Mucosa of descending colon (tissue), 3 donors: ENCODE results near the gene ORAI3. TPM values are rescaled to one million over a fixed set of nuclear protein-coding genes. Genes with fewer than 3 reads are reported as not detected.
A peak's percentile ranks its signal among the peaks of the same experiment; 100 is the strongest.

Experiments used
- ATAC-seq: fragments of 200-7000 bp; cut with Tn5 transposase; one replicate; pipeline ENCODE4 v1.9.1; 2020; ENCODE audit warnings: mild to moderate bottlenecking, moderate library complexity
- DNase-seq, 3 donors: peaks; one replicate each; pipeline ENCODE4 v3.0.0-alpha.2; 2020
- H3K36me3 ChIP-seq: fragments of 200-600 bp; one replicate; pipeline ENCODE4 v1.8.0; 2021; ENCODE audit warnings: low read depth, mild to moderate bottlenecking
- H3K4me1 ChIP-seq: fragments of 200-600 bp; one replicate; pipeline ENCODE4 v1.8.0; 2021; ENCODE audit warnings: low read depth, mild to moderate bottlenecking
- H3K4me3 ChIP-seq: fragments of 200-600 bp; one replicate; pipeline ENCODE4 v1.8.0; 2021; ENCODE audit warnings: mild to moderate bottlenecking
- H3K9me3 ChIP-seq: fragments of 200-600 bp; one replicate; pipeline ENCODE4 v1.8.0; 2021; ENCODE audit warnings: mild to moderate bottlenecking
- intact Hi-C, 2 donors: fragments of 100-400 bp; cut with DNase I in 1 of 2; cut with micrococcal nuclease in 1 of 2; formaldehyde crosslinking; loops; one replicate each; pipeline versions ENCODE4 v1.11.0 to v1.11.1; 2022; cut with DNase I, micrococcal nuclease
- total RNA-seq, 3 donors: library from RNA; stranded (reverse); fragmentation: NEBNext Ultra II Directional in 2 of 3; extraction: Animal tissue kit (Norgen Biotek cat#: 25700) in 2 of 3; gene quantifications; one replicate each; pipeline versions ENCODE4 v1.2.1 to v1.2.4, GENCODE V29; 2021 to 2023
- TF ChIP-seq, protein P1 (sequence below): fragments of 200-600 bp; IDR thresholded peaks from one replicate; pipeline ENCODE4 v1.8.0; 2022; ENCODE audit warnings: antibody characterized with exemption, mild to moderate bottlenecking
- donor health status: DM: no; HTN: no; CAD: no; lungs with moderate emphysema.
- donor health status: DM: no; HTN: no; CAD: no.
- donor health status: DM: no; HTN: yes; CAD: no.

The ORAI3 gene
- total RNA-seq, 3 donors from 2014 or later: 14.6 to 24.6 (median 15.4) TPM

DNA sequence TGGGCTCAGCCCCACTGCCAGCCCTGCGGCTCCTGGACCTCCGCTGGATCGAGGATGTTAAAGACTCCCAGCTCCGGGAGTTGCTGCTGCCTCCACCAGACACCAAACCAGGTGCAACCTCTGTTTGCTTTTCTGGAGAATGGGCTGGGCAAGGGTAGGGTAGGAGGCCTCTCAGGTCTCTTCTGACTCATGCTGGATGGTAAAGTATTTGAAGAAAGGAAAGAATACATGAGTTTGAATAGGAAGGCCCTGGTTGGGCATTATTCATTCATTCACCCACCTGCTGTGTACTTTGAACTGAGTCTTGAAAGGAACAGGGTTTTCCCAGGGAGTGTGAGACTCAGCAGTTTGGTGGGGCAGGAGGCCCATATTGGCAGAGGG, 6.5 kb upstream of the ORAI3 start:
- intact Hi-C loops: loop anchor here in 1 of 2 donors (5.0 kb wide), 1 partner anchor 75 kb away; no protein-coding TSS in a partner anchor
- TF ChIP-seq, protein P1, sequence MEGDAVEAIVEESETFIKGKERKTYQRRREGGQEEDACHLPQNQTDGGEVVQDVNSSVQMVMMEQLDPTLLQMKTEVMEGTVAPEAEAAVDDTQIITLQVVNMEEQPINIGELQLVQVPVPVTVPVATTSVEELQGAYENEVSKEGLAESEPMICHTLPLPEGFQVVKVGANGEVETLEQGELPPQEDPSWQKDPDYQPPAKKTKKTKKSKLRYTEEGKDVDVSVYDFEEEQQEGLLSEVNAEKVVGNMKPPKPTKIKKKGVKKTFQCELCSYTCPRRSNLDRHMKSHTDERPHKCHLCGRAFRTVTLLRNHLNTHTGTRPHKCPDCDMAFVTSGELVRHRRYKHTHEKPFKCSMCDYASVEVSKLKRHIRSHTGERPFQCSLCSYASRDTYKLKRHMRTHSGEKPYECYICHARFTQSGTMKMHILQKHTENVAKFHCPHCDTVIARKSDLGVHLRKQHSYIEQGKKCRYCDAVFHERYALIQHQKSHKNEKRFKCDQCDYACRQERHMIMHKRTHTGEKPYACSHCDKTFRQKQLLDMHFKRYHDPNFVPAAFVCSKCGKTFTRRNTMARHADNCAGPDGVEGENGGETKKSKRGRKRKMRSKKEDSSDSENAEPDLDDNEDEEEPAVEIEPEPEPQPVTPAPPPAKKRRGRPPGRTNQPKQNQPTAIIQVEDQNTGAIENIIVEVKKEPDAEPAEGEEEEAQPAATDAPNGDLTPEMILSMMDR: no peak
- Histone ChIP-seq H3K36me3 (no peaks in the 10 kb centered on the region), H3K4me1 (peaks cover 15% of the 10 kb centered on the region), H3K9me3 (no peaks in the 10 kb centered on the region), H3K4me3 (no peak overlapping the region)
- DNase-seq (no peak), ATAC-seq (peak; percentile 68)

DNA sequence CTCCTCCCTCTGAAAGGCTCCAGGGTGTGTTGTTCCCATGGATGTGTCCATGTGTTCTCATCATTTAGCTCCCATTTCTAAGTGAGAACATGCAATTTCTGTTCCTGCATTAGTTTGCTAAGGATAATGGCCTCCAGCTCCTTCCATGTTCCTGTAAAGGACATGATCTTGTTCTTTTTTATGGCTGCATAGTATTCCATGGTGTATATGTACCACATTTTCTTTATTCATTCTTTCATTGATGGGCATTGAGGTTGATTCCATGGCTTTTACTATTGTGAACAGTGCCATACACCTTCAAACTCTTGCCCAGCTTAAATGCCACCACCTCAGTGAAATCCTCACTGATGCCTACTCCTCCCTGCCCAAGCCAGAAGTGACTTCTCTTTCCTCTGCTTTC, 4.5 kb upstream of the ORAI3 start:
- DNase-seq: no peak
- no peak for ATAC-seq
- H3K36me3 ChIP-seq: no peaks in the 10 kb centered on the region

DNA sequence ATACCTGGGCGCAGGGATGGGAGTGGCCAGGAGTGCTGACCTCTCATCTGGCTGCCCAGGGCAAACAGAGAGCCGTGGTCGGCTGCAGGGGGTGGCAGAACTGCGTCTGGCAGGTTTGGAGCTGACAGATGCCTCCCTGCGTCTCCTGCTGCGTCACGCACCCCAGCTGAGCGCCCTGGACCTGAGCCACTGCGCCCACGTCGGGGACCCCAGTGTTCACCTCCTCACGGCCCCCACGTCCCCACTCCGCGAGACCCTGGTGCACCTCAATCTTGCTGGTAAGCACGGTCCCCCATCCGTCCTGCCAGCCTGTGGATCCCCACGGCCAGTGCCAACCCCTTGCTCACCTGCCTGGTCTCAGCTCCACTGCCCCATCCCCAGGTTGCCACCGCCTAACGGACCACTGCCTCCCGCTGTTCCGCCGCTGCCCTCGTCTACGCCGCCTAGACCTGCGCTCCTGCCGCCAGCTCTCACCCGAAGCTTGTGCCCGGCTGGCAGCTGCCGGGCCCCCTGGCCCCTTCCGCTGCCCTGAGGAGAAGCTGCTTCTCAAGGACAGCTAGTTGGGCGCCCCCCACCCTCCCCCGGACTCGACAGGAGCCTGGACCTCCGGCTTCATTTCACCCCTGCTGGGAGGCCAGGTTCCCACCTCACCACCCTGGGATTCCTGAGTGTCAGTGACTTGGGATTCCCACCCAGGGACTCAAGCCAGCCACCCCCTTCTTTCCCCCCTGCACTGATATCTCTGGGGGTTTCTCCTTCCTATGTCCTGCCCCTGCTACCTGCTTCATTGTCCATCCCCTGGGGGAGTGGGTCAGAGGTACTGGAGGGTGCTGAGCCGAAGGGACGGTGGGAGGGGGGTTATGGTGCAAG, 2.0 kb upstream of the ORAI3 start:
- no peak overlapping the region for H3K4me3 ChIP-seq
- H3K9me3 ChIP-seq: no peaks in the 10 kb centered on the region
- H3K36me3 ChIP-seq: no peaks in the 10 kb centered on the region
- intact Hi-C loops: no loop called here
- no peak for ATAC-seq
- DNase-seq: peak in 2 of 3 donors; percentile 44 to 63
- TF ChIP-seq, protein P1: no peak
- peaks cover 26% of the 10 kb centered on the region for H3K4me1 ChIP-seq

More for the DNA sequence above, 4.5 kb upstream of the ORAI3 start:
- peaks cover 15% of the 10 kb centered on the region for H3K4me1 ChIP-seq
- TF ChIP-seq, protein P1: no peak
- intact Hi-C loops: loop anchor here in 1 of 2 donors (5.0 kb wide), 1 partner anchor 77 kb away; no protein-coding TSS in a partner anchor
- no peak overlapping the region for H3K4me3 ChIP-seq
- no peaks in the 10 kb centered on the region for H3K9me3 ChIP-seq

DNA sequence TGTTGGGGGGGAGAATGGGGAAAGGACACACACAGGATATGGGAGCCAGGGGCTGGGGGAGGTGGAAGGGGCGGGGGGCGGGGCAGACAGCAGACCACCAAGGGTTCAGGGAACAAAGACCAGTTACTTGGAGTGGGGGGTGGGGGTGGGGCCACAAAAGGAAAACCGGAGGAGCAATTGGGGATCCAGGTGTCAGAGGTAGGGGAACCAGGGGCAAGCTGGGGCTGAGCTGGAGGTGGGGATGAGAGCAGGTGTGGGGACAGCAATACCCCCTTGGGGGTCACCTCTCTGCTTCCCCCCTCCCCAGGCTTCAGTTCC, 1.4 kb upstream of the ORAI3 start:
- intact Hi-C loops: no loop called here
- no peak for ATAC-seq

DNA sequence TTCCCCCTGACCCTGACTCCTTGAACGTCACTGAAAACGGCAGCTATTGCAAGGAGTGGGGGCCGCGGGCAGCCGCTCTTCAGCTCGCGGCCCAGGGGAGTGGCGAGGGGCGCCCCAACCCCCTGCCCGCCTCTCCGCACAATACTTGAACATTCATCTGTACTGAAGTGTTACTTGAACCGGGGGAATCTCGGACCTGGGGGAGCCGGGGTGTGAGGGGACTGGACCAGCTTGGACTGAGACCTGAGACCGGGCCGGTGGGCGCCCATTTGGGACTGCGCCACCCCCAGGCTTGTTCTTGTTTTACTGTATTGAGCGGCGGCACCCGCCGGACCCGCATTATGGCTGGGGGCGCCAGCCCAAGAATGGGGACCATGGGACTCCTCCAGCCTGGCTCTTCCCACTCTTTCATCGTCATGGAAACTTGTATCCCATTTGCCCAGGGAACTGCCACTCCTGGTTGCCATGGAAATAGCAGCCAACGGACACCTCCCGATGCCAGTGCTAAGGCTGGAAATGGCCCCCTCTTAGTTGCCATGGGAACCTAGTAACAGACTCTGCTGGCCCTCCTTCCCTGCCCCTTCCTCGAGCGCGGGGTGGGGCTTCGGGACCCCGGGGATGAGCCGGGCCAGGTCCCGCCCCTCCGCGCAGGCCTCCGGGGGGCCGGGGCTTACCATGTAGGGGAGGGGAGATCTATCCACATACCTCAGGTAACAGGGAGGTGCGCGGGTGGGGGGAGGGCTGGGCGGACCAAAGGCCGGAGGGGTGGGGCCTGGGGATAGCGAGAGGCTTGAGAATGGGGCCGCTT, 805 bp upstream of the ORAI3 start:
- peak; percentile 39 for ATAC-seq
- intact Hi-C loops: no loop called here
- TF ChIP-seq, protein P1: no peak

More for the DNA sequence above, 1.4 kb upstream of the ORAI3 start:
- Histone ChIP-seq H3K9me3 (no peaks in the 10 kb centered on the region), H3K4me3 (no peak overlapping the region), H3K4me1 (peaks cover 20% of the 10 kb centered on the region), H3K36me3 (no peaks in the 10 kb centered on the region)
- DNase-seq: no peak
- TF ChIP-seq, protein P1: no peak

More for the DNA sequence above, 805 bp upstream of the ORAI3 start:
- no peaks in the 10 kb centered on the region for H3K9me3 ChIP-seq
- H3K4me3 ChIP-seq: peak overlapping the region; percentile 56
- H3K4me1 ChIP-seq: peaks cover 16% of the 10 kb centered on the region
- H3K36me3 ChIP-seq: no peaks in the 10 kb centered on the region
- peak; percentile 78 to 85 (median 79) for DNase-seq
